HepG2 (cell line): Measurements from ENCODE around the gene CTNND1. TPM values are rescaled to one million over a fixed set of nuclear protein-coding genes. Genes with fewer than 3 reads are reported as not detected.
"Not testable (repeated sequence)": the region's sequence is repeated elsewhere in the genome, so short reads cannot be mapped to it uniquely, and the experiment has no call there.

Source experiments
- ATAC-seq: fragments of 200-7000 bp; cut with Tn5 transposase; 3 replicates; pipeline ENCODE4 v1.9.1; 2020; ENCODE audit warnings: mild to moderate bottlenecking, moderate library complexity
- BruUV-seq: library from RNA; stranded (reverse); fragments of 400-500 nt; replicated peaks from 2 replicates; lab custom pipeline; 2021; lab: Mats Ljungman, UMichigan
- CTCF ChIA-PET: fragments of 300-600 bp; formaldehyde crosslinking; extraction: SDS; loops from one replicate; lab custom pipeline; 2021; ENCODE audit warnings: low total read pairs, inconsistent platforms, low intra/inter-chr PET ratio; lab: Yijun Ruan, JAX
- POLR2A ChIA-PET: fragments of 350-600 bp; sonication (Branson Sonifier 250); formaldehyde crosslinking; loops from one replicate; lab custom pipeline; 2020; ENCODE audit warnings: antibody characterized with exemption, inconsistent platforms; lab: Yijun Ruan, JAX
- DNase-seq: peaks from one replicate; pipeline ENCODE4 v3.0.0-alpha.2; 2015; ENCODE audit warnings: low spot score
- FAIRE-seq: peaks from 3 replicates; lab custom pipeline; 2011; peaks lifted over from hg19 to GRCh38; lab: Jason Lieb, UNC
- H2AFZ ChIP-seq: one replicate; pipeline ENCODE4 v1.6.1; 2011; ENCODE audit warnings: low read length, inconsistent platforms
- H3K27ac ChIP-seq: fragments of 300-600 bp; 3 replicates; pipeline ENCODE4 v1.8.0; 2011; ENCODE audit warnings: mixed run types, mild to moderate bottlenecking, mixed read lengths, low read length, inconsistent platforms; ENCODE audit not compliant: insufficient read depth; ENCODE audit errors: extremely low read length
- H3K27me3 ChIP-seq, 2 experiments: fragments of 200-600 bp in 1 of 2; 2 replicates in 1 of 2; 3 replicates in 1 of 2; pipeline versions ENCODE4 v1.6.0 to v1.8.0; 2011; ENCODE audit warnings: low read length in 2 of 2, mild to moderate bottlenecking in 2 of 2, moderate library complexity in 2 of 2, inconsistent platforms in 1 of 2; ENCODE audit not compliant: insufficient read depth in 2 of 2, control insufficient read depth in 1 of 2
- H3K36me3 ChIP-seq, 2 experiments: fragments of 200-600 bp in 1 of 2; replicated peaks in 1 of 2; 2 replicates in 1 of 2; 3 replicates in 1 of 2; pipeline versions ENCODE4 v1.5.1 to v1.8.0; 2011; ENCODE audit warnings: low read length in 2 of 2, inconsistent platforms in 1 of 2; ENCODE audit not compliant: insufficient read depth in 2 of 2, control insufficient read depth in 1 of 2
- H3K4me1 ChIP-seq: 2 replicates; pipeline ENCODE4 v1.5.1; 2012; ENCODE audit warnings: low read length, inconsistent platforms; ENCODE audit not compliant: insufficient read depth
- H3K4me2 ChIP-seq: 2 replicates; pipeline ENCODE4 v1.6.0; 2011; ENCODE audit warnings: low read depth, low read length, inconsistent platforms
- H3K4me3 ChIP-seq, 3 experiments: fragments of 200-600 bp in 1 of 3; sonication (generic), shearing (Covaris generic) in 1 of 3; replicated peaks in 1 of 3; 2 replicates each; pipeline ENCODE4 v1.5.1; 2011 to 2016; ENCODE audit warnings: low read length in 3 of 3, inconsistent platforms in 2 of 3, low read depth in 2 of 3, mild to moderate bottlenecking in 2 of 3, control low read depth in 1 of 3, mixed read lengths in 1 of 3; ENCODE audit not compliant: insufficient read depth in 1 of 3
- H3K79me2 ChIP-seq: one replicate; pipeline ENCODE4 v1.6.1; 2011; ENCODE audit warnings: low read length, inconsistent platforms; ENCODE audit not compliant: insufficient read depth
- H3K9ac ChIP-seq: 2 replicates; pipeline ENCODE4 v1.6.0; 2011; ENCODE audit warnings: mild to moderate bottlenecking, low read depth, low read length, inconsistent platforms; ENCODE audit not compliant: insufficient read depth
- H3K9me3 ChIP-seq: 2 replicates; pipeline ENCODE4 v1.5.1; 2012; ENCODE audit warnings: mild to moderate bottlenecking, low read length
- H4K20me1 ChIP-seq: 2 replicates; pipeline ENCODE4 v1.6.0; 2011; ENCODE audit warnings: inconsistent platforms, mild to moderate bottlenecking, low read length, moderate library complexity; ENCODE audit not compliant: insufficient read depth
- ZNF687 ChIP-seq: sonication (generic); formaldehyde crosslinking; IDR thresholded peaks from 2 replicates; pipeline ENCODE4 v1.5.1; 2020; ENCODE audit warnings: mild to moderate bottlenecking, missing genetic modification reagents, moderate library complexity
- WGBS: methylation state at CpG from one replicate; pipeline ENCODE4 v1.1.6; 2017; ENCODE audit warnings: low lambda C conversion rate; 5-methylcytosine and 5-hydroxymethylcytosine counted together
- in situ Hi-C: cut with HindIII; loops from 2 replicates; pipeline ENCODE4 v1.10.0; 2017; ENCODE audit warnings: low pct_unique_long_range_greater_than_20kb; ENCODE audit not compliant: extremely low pct_ligation_motif_present
- intact Hi-C: fragments of 100-400 bp; cut with micrococcal nuclease; formaldehyde crosslinking; loops from one replicate; pipeline ENCODE4 v1.10.0; 2022; ENCODE audit not compliant: unreplicated experiment
- polyA plus RNA-seq, 8 experiments: library from polyadenylated mRNA; depleted of rRNA in 3 of 8; stranded (reverse) in 7 of 8; unstranded in 1 of 8; fragments of >200 nt; fragmentation: Illumina TruSeq in 4 of 8; extraction: Trizol in 4 of 8; gene quantifications; 2 replicates each; pipeline versions ENCODE4 v1.2.1 to v1.2.3, GENCODE V29; 2011 to 2016; ENCODE audit warnings: low read depth in 4 of 8, missing spikeins in 1 of 8, mixed read lengths in 1 of 8; ENCODE audit not compliant: insufficient read depth in 1 of 8
- total RNA-seq, 5 experiments: library from RNA; depleted of rRNA; stranded (reverse); fragments of >200 nt; fragmentation: Illumina TruSeq; extraction: Trizol; gene quantifications; 2 replicates each; pipeline ENCODE4 v1.2.3, GENCODE V29; 2016; ENCODE audit warnings: low read depth in 1 of 5
- TF ChIP-seq, protein P1 (sequence below): sonication (generic); formaldehyde crosslinking; IDR thresholded peaks from 2 replicates; pipeline ENCODE4 v1.9.0; 2021; ENCODE audit warnings: missing genetic modification reagents, borderline replicate concordance

Gene CTNND1
- total and polyA plus RNA-seq, 2 of the 13 experiments (the other 11 are each of a cell fraction or from before 2014, with no cell fraction given), result 117 to 128 TPM

DNA sequence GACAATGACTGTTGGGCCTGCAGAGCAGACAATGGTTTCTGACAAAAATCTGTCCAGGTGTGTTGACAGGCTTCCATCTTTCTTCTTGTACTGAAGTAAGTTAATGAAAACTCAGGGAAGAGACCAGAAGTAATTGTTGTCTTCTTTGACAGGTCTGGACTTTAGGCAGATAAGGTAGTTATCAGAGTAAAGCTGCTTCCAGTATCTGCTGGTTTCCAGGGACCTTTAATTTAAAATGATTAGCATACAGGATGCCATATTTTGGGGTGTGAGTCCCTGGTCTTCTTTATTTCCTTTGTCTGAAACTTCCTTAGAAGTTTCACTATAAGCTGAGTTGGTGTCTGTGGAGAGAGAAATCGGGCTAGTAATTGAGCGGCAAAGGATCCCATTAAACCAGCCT, 47.8 kb upstream of the CTNND1 start (continued):
- no peak for TF ChIP-seq ZNF687 (CRISPR knock-in tag)

DNA sequence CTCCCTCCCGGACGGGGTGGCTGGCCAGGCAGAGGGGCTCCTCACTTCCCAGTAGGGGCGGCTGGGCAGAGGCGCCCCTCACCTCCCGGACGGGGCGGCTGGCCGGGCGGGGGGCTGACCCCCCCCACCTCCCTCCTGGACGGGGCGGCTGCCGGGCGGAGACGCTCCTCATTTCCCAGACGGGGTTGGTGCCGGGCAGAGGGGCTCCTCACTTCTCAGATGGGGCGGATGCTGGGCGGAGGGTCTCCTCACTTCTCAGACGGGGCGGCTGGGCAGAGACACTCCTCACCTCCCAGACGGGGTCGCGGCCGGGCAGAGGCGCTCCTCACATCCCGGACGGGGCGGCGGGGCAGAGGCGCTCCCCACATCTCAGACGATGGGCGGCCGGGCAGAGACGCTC, 44.9 kb upstream of the CTNND1 start:
- H4K20me1 ChIP-seq, H3K4me2 ChIP-seq, POLR2A ChIA-PET, H3K9me3 ChIP-seq, DNase-seq, H2AFZ ChIP-seq, H3K27ac ChIP-seq, H3K4me3 ChIP-seq, H3K9ac ChIP-seq, H3K27me3 ChIP-seq, BruUV-seq, ATAC-seq, CTCF ChIA-PET, in situ Hi-C loops, intact Hi-C loops, FAIRE-seq: not testable (repeated sequence)
- Histone ChIP-seq H3K36me3 (peaks cover 4 to 23% of the 10 kb centered on the region in 2 experiments; a peak in 4 of 5 replicates), H3K4me1 (peaks cover 18% of the 10 kb centered on the region), H3K79me2 (peaks cover 54% of the 10 kb centered on the region)
- WGBS, result 99% methylated on average over 9 of the region's 34 CpGs

- H3K79me2 ChIP-seq, result peaks cover 50% of the 10 kb centered on the region
Observed at GRCh38 chr11:57727185-57727584, 34.4 kb upstream of the CTNND1 start.

More at GRCh38 chr11:57727185-57727584, 34.4 kb upstream of the CTNND1 start:
- Histone ChIP-seq H3K4me2 (no peak overlapping the region), H4K20me1 (peaks cover 3% of the 10 kb centered on the region; the same call in 1 of the 2 replicates), H3K27ac (no peak overlapping the region), H3K36me3 (peaks cover 4 to 14% of the 10 kb centered on the region in 2 experiments; a peak in 4 of 5 replicates), H3K27me3 (no peaks in the 10 kb centered on the region), H3K4me3 (no peak overlapping the region), H2AFZ (no peak overlapping the region), H3K9me3 (no peaks in the 10 kb centered on the region), H3K4me1 (no peaks in the 10 kb centered on the region), H3K9ac (no peak overlapping the region)
- intact Hi-C loops, result no loop called here
- POLR2A ChIA-PET, result no interaction called here
- in situ Hi-C loops, result no loop called here
- FAIRE-seq (no peak), DNase-seq (no peak), ATAC-seq (no peak)
- TF ChIP-seq, protein P1, sequence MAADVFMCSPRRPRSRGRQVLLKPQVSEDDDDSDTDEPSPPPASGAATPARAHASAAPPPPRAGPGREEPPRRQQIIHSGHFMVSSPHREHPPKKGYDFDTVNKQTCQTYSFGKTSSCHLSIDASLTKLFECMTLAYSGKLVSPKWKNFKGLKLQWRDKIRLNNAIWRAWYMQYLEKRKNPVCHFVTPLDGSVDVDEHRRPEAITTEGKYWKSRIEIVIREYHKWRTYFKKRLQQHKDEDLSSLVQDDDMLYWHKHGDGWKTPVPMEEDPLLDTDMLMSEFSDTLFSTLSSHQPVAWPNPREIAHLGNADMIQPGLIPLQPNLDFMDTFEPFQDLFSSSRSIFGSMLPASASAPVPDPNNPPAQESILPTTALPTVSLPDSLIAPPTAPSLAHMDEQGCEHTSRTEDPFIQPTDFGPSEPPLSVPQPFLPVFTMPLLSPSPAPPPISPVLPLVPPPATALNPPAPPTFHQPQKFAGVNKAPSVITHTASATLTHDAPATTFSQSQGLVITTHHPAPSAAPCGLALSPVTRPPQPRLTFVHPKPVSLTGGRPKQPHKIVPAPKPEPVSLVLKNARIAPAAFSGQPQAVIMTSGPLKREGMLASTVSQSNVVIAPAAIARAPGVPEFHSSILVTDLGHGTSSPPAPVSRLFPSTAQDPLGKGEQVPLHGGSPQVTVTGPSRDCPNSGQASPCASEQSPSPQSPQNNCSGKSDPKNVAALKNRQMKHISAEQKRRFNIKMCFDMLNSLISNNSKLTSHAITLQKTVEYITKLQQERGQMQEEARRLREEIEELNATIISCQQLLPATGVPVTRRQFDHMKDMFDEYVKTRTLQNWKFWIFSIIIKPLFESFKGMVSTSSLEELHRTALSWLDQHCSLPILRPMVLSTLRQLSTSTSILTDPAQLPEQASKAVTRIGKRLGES, result no peak
- WGBS, result 94% methylated on average over 2 of the region's 2 CpGs
- no TSS peak for BruUV-seq
- CTCF ChIA-PET, result no interaction called here
